ENCODE data around the gene GAREM1.

DNA sequence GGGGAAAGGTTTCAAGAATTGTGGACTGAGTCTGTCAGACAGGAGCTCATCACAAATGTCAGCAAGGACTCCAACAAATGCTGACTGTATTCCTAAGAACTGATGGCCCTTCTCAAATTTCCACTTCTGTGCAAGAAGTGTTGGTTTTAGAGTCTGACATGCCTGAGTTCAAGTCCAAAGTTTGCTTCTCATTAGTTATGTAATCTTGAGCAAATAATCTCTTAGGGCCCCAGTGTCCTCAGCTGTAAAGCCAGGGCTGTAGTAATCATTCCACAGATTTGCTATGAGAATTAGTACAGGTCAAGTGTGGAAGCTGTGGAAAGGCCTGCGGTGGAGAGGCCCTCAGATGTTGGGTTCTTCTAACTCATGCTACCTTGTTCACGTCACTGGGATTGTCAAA lies 257.0 kb downstream of the GAREM1 start:
- TF ChIP-seq, protein P1, sequence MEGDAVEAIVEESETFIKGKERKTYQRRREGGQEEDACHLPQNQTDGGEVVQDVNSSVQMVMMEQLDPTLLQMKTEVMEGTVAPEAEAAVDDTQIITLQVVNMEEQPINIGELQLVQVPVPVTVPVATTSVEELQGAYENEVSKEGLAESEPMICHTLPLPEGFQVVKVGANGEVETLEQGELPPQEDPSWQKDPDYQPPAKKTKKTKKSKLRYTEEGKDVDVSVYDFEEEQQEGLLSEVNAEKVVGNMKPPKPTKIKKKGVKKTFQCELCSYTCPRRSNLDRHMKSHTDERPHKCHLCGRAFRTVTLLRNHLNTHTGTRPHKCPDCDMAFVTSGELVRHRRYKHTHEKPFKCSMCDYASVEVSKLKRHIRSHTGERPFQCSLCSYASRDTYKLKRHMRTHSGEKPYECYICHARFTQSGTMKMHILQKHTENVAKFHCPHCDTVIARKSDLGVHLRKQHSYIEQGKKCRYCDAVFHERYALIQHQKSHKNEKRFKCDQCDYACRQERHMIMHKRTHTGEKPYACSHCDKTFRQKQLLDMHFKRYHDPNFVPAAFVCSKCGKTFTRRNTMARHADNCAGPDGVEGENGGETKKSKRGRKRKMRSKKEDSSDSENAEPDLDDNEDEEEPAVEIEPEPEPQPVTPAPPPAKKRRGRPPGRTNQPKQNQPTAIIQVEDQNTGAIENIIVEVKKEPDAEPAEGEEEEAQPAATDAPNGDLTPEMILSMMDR (IDR thresholded peaks at IDR 0.05): no peak
- TF ChIP-seq, protein P2, sequence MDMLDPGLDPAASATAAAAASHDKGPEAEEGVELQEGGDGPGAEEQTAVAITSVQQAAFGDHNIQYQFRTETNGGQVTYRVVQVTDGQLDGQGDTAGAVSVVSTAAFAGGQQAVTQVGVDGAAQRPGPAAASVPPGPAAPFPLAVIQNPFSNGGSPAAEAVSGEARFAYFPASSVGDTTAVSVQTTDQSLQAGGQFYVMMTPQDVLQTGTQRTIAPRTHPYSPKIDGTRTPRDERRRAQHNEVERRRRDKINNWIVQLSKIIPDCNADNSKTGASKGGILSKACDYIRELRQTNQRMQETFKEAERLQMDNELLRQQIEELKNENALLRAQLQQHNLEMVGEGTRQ (CRISPR knock-in tag; IDR thresholded peaks at IDR 0.05): no peak
- TF ChIP-seq, protein P3, sequence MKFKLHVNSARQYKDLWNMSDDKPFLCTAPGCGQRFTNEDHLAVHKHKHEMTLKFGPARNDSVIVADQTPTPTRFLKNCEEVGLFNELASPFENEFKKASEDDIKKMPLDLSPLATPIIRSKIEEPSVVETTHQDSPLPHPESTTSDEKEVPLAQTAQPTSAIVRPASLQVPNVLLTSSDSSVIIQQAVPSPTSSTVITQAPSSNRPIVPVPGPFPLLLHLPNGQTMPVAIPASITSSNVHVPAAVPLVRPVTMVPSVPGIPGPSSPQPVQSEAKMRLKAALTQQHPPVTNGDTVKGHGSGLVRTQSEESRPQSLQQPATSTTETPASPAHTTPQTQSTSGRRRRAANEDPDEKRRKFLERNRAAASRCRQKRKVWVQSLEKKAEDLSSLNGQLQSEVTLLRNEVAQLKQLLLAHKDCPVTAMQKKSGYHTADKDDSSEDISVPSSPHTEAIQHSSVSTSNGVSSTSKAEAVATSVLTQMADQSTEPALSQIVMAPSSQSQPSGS (CRISPR knock-in tag; IDR thresholded peaks at IDR 0.05; ENCODE audit: borderline replicate concordance, low read depth): no peak
- TF ChIP-seq, protein P4, sequence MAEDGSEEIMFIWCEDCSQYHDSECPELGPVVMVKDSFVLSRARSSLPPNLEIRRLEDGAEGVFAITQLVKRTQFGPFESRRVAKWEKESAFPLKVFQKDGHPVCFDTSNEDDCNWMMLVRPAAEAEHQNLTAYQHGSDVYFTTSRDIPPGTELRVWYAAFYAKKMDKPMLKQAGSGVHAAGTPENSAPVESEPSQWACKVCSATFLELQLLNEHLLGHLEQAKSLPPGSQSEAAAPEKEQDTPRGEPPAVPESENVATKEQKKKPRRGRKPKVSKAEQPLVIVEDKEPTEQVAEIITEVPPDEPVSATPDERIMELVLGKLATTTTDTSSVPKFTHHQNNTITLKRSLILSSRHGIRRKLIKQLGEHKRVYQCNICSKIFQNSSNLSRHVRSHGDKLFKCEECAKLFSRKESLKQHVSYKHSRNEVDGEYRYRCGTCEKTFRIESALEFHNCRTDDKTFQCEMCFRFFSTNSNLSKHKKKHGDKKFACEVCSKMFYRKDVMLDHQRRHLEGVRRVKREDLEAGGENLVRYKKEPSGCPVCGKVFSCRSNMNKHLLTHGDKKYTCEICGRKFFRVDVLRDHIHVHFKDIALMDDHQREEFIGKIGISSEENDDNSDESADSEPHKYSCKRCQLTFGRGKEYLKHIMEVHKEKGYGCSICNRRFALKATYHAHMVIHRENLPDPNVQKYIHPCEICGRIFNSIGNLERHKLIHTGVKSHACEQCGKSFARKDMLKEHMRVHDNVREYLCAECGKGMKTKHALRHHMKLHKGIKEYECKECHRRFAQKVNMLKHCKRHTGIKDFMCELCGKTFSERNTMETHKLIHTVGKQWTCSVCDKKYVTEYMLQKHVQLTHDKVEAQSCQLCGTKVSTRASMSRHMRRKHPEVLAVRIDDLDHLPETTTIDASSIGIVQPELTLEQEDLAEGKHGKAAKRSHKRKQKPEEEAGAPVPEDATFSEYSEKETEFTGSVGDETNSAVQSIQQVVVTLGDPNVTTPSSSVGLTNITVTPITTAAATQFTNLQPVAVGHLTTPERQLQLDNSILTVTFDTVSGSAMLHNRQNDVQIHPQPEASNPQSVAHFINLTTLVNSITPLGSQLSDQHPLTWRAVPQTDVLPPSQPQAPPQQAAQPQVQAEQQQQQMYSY (CRISPR knock-in tag; IDR thresholded peaks at IDR 0.05): no peak
- TF ChIP-seq ESRRA (CRISPR knock-in tag; IDR thresholded peaks at IDR 0.05; ENCODE audit: borderline replicate concordance): no peak
- TF ChIP-seq E2F5 (CRISPR knock-in tag; IDR thresholded peaks at IDR 0.05): no peak
- no peak for TF ChIP-seq NFYB (CRISPR knock-in tag; conservative IDR thresholded peaks at IDR 0.05; ENCODE audit: low read depth)
- no peak for TF ChIP-seq SP1 (CRISPR knock-in tag; conservative IDR thresholded peaks at IDR 0.05)
- TF ChIP-seq ZNF232 (CRISPR knock-in tag; IDR thresholded peaks at IDR 0.05): no peak
- TF ChIP-seq ZNF423 (CRISPR knock-in tag; IDR thresholded peaks at IDR 0.05): no peak
- no peak for TF ChIP-seq TEAD4 (CRISPR knock-in tag; IDR thresholded peaks at IDR 0.05)
- no peak for TF ChIP-seq CREM (CRISPR knock-in tag; IDR thresholded peaks at IDR 0.05)
- TF ChIP-seq, protein P5, sequence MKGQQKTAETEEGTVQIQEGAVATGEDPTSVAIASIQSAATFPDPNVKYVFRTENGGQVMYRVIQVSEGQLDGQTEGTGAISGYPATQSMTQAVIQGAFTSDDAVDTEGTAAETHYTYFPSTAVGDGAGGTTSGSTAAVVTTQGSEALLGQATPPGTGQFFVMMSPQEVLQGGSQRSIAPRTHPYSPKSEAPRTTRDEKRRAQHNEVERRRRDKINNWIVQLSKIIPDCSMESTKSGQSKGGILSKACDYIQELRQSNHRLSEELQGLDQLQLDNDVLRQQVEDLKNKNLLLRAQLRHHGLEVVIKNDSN (CRISPR knock-in tag; IDR thresholded peaks at IDR 0.05): no peak
- no peak for TF ChIP-seq NFE2L1 (CRISPR knock-in tag; IDR thresholded peaks at IDR 0.05)
